PC-3 (cell line): ENCODE data around the gene RDH12. TPM values are rescaled to one million over a fixed set of nuclear protein-coding genes. Genes with fewer than 3 reads are reported as not detected.

Experiments
- ATAC-seq: fragments of 200-7000 bp; cut with Tn5 transposase; 2 replicates; pipeline ENCODE4 v1.9.1; 2020; ENCODE audit warnings: mild to moderate bottlenecking, moderate library complexity
- BruUV-seq: library from RNA; stranded (reverse); fragments of 400-500 nt; replicated peaks from 2 replicates; lab custom pipeline; 2021; lab: Mats Ljungman, UMichigan
- CTCF ChIA-PET: fragments of 300-600 bp; sonication (Branson Sonifier 250); formaldehyde crosslinking; loops from one replicate; lab custom pipeline; 2022; ENCODE audit warnings: antibody characterized with exemption; lab: Charles Lee
- POLR2A ChIA-PET: fragments of 300-600 bp; sonication (Branson Sonifier 250); formaldehyde crosslinking; loops from one replicate; lab custom pipeline; 2022; ENCODE audit warnings: antibody characterized with exemption; ENCODE audit not compliant: unreplicated experiment; lab: Charles Lee
- DNase-seq: peaks from one replicate; pipeline ENCODE4 v3.0.0-alpha.2; 2015
- H2AFZ ChIP-seq: fragments of 300-600 bp; sonication (generic); 2 replicates; pipeline ENCODE4 v1.6.0; 2016; ENCODE audit warnings: antibody characterized with exemption, low read length
- H3F3A ChIP-seq: fragments of 300-600 bp; sonication (generic); one replicate; pipeline ENCODE4 v1.6.0; 2017; ENCODE audit warnings: antibody characterized with exemption, low read length, control low read depth, mild to moderate bottlenecking; ENCODE audit not compliant: unreplicated experiment
- H3K27ac ChIP-seq: fragments of 300-600 bp; sonication (generic); 2 replicates; pipeline ENCODE4 v1.5.1; 2016; ENCODE audit warnings: mild to moderate bottlenecking, low read length
- H3K27me3 ChIP-seq: fragments of 300-600 bp; sonication (generic); 2 replicates; pipeline ENCODE4 v1.6.1; 2016; ENCODE audit warnings: low read length, mixed read lengths
- H3K36me3 ChIP-seq: fragments of 300-600 bp; sonication (generic); 2 replicates; pipeline ENCODE4 v1.6.1; 2016; ENCODE audit warnings: low read depth, mixed run types, low read length, mixed read lengths
- H3K4me1 ChIP-seq: fragments of 300-600 bp; sonication (generic); 2 replicates; pipeline ENCODE4 v1.5.1; 2016; ENCODE audit warnings: low read length; ENCODE audit not compliant: insufficient read depth
- H3K4me2 ChIP-seq: fragments of 300-600 bp; sonication (generic); 2 replicates; pipeline ENCODE4 v1.6.0; 2016; ENCODE audit warnings: low read length
- H3K4me3 ChIP-seq: fragments of 300-600 bp; sonication (generic); 2 replicates; pipeline ENCODE4 v1.5.1; 2016; ENCODE audit warnings: mild to moderate bottlenecking, low read length, mixed read lengths
- H3K79me2 ChIP-seq: fragments of 300-600 bp; sonication (generic); 2 replicates; pipeline ENCODE4 v1.6.1; 2017; ENCODE audit warnings: low read length, mixed read lengths
- H3K9ac ChIP-seq: fragments of 300-600 bp; sonication (generic); 2 replicates; pipeline ENCODE4 v1.6.0; 2016; ENCODE audit warnings: mild to moderate bottlenecking, low read length
- H3K9me2 ChIP-seq: fragments of 300-600 bp; sonication (generic); replicated peaks from 2 replicates; pipeline ENCODE4 v1.6.1; 2016; ENCODE audit warnings: mixed run types, low read length, mixed read lengths
- H3K9me3 ChIP-seq: fragments of 300-600 bp; sonication (generic); 2 replicates; pipeline ENCODE4 v1.6.1; 2016; ENCODE audit warnings: low read length, mixed read lengths
- H4K20me1 ChIP-seq: fragments of 300-600 bp; sonication (generic); 2 replicates; pipeline ENCODE4 v1.6.1; 2016; ENCODE audit warnings: low read length, mixed read lengths
- CTCF ChIP-seq: fragments of 300-600 bp; sonication (generic); conservative IDR thresholded peaks from 2 replicates; pipeline ENCODE4 v1.5.1; 2017; ENCODE audit warnings: antibody characterized with exemption, low read depth, mild to moderate bottlenecking, low read length
- EZH2 ChIP-seq: fragments of 300-600 bp; sonication (generic); IDR thresholded peaks from one replicate; pipeline ENCODE4 v1.6.1; 2017; ENCODE audit warnings: antibody characterized with exemption, mild to moderate bottlenecking, low read length; ENCODE audit not compliant: unreplicated experiment
- EZH2phosphoT487 ChIP-seq: fragments of 300-600 bp; sonication (generic); IDR thresholded peaks from 2 replicates; pipeline ENCODE4 v1.6.1; 2018; ENCODE audit warnings: mild to moderate bottlenecking, antibody characterized with exemption, low read length, borderline replicate concordance
- intact Hi-C: fragments of 100-400 bp; cut with micrococcal nuclease; formaldehyde crosslinking; loops from 2 replicates; pipeline ENCODE4 v1.9.0; 2023
- total RNA-seq: library from RNA; depleted of rRNA; stranded (reverse); fragments of >200 nt; gene quantifications from 2 replicates; pipeline ENCODE4 v1.2.3, GENCODE V29; 2014

RDH12 gene
- total RNA-seq, 1 experiment from 2014 or later: not detected

GRCh38 chr14:67763158-67763822 lies 61.6 kb downstream of the RDH12 start:
- ChIA-PET CTCF (no interaction called here), POLR2A (no interaction called here)
- Histone ChIP-seq H3K79me2 (no peaks in the 10 kb centered on the region), H3K4me1 (peaks cover 39% of the 10 kb centered on the region), H3K4me3 (peak overlapping the region; percentile 18; the same call in 1 of the 2 replicates), H3K36me3 (peaks cover 37% of the 10 kb centered on the region), H4K20me1 (no peaks in the 10 kb centered on the region), H3K27ac (peak overlapping the region; percentile 92), H3K9me2 (no peaks in the 10 kb centered on the region), H3K27me3 (no peaks in the 10 kb centered on the region), H2AFZ (no peak overlapping the region), H3K9ac (peak overlapping the region; percentile 39), H3K4me2 (peak overlapping the region; percentile 75), H3K9me3 (no peaks in the 10 kb centered on the region), H3F3A (peaks cover 4% of the 10 kb centered on the region)
- no peak for TF ChIP-seq CTCF
- TF ChIP-seq EZH2phosphoT487: no peak
- TF ChIP-seq EZH2: no peak
- ATAC-seq (peak; percentile 76), DNase-seq (peak; percentile 94)
- intact Hi-C loops: no loop called here
- no TSS peak for BruUV-seq

GRCh38 chr14:67764496-67764895 lies 62.8 kb downstream of the RDH12 start:
- H3K4me2 ChIP-seq: peak overlapping the region; percentile 75
- intact Hi-C loops: no loop called here
- H3K36me3 ChIP-seq: peaks cover 49% of the 10 kb centered on the region
- H3F3A ChIP-seq: peaks cover 4% of the 10 kb centered on the region
- H3K9ac ChIP-seq: peak overlapping the region; percentile 54
- TF ChIP-seq EZH2phosphoT487 (no peak), CTCF (no peak), EZH2 (no peak)
- no peaks in the 10 kb centered on the region for H4K20me1 ChIP-seq
- DNase-seq (peak; percentile 65), ATAC-seq (peak; percentile 24)
- POLR2A ChIA-PET: no interaction called here
- peak overlapping the region; percentile 22; the same call in 1 of the 2 replicates for H3K4me3 ChIP-seq
- CTCF ChIA-PET: no interaction called here
- H3K9me2 ChIP-seq: no peaks in the 10 kb centered on the region
- BruUV-seq: no TSS peak
- no peaks in the 10 kb centered on the region for H3K9me3 ChIP-seq
- peak overlapping the region; percentile 92 for H3K27ac ChIP-seq
- no peak overlapping the region for H2AFZ ChIP-seq
- H3K79me2 ChIP-seq: no peaks in the 10 kb centered on the region
- H3K27me3 ChIP-seq: no peaks in the 10 kb centered on the region
- H3K4me1 ChIP-seq: peaks cover 39% of the 10 kb centered on the region

GRCh38 chr14:67765192-67765834 lies 63.6 kb downstream of the RDH12 start:
- peaks cover 4% of the 10 kb centered on the region for H3F3A ChIP-seq
- intact Hi-C loops: no loop called here
- ChIA-PET POLR2A (no interaction called here), CTCF (no interaction called here)
- H3K4me1 ChIP-seq: peaks cover 39% of the 10 kb centered on the region
- H3K9me3 ChIP-seq: no peaks in the 10 kb centered on the region
- no peak overlapping the region for H2AFZ ChIP-seq
- peak overlapping the region; percentile 75 for H3K4me2 ChIP-seq
- peak overlapping the region; percentile 92 for H3K27ac ChIP-seq
- H3K79me2 ChIP-seq: no peaks in the 10 kb centered on the region
- TSS peak; percentile 33 for BruUV-seq
- ATAC-seq: peak; percentile 67
- peak overlapping the region; percentile 35 for H3K4me3 ChIP-seq
- H3K9me2 ChIP-seq: no peaks in the 10 kb centered on the region
- H4K20me1 ChIP-seq: no peaks in the 10 kb centered on the region
- H3K27me3 ChIP-seq: no peaks in the 10 kb centered on the region
- H3K9ac ChIP-seq: peak overlapping the region; percentile 61
- DNase-seq: peak; percentile 95
- H3K36me3 ChIP-seq: peaks cover 54% of the 10 kb centered on the region
- no peak for TF ChIP-seq EZH2phosphoT487
- no peak for TF ChIP-seq CTCF
- no peak for TF ChIP-seq EZH2
